ENCODE data around the gene ZNF552.

The ZNF552 gene

GRCh38 chr19:57779220-57779845 lies 35.4 kb downstream of the ZNF552 start:
- no peak for ATAC-seq (replicated peaks)
- no peak overlapping the region for H3K4me3 Mint-ChIP-seq
- no peak overlapping the region for H3K27ac Mint-ChIP-seq
- peaks cover 58% of the 10 kb centered on the region for H3K36me3 Mint-ChIP-seq (ENCODE audit: insufficient read depth)
- no peaks in the 10 kb centered on the region for H3K27me3 Mint-ChIP-seq
- H3K9me3 Mint-ChIP-seq: peaks cover 13 to 17% of the 10 kb centered on the region in 2 donors
- H3K4me1 Mint-ChIP-seq (ENCODE audit: low read depth in 2 of 2): peaks cover 6% of the 10 kb centered on the region in 2 donors
- DNase-seq: no peak

DNA sequence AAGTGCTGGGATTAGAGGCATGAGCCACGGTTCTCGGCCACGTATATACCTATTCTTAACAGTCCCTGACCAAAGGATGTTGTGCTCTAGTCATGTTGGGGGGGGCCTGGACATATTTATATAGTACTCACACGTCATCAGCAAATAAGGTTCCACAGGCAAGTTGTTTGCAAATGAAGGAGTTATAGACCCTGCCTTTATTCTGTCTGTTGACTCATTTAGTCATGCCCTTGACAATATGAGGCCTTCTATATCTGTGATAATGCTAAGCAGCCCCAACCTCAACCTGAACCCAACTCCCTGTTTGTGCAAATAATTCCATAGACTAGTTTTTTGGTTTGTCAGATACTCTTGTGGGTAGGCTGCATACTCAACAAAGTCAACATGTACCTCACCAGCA lies 36.4 kb downstream of the ZNF552 start:
- Mint-ChIP-seq H3K27ac (no peak overlapping the region), H3K4me1 (ENCODE audit: low read depth in 2 of 2) (peaks cover 9 to 11% of the 10 kb centered on the region in 2 donors)
- ATAC-seq (replicated peaks): no peak

DNA sequence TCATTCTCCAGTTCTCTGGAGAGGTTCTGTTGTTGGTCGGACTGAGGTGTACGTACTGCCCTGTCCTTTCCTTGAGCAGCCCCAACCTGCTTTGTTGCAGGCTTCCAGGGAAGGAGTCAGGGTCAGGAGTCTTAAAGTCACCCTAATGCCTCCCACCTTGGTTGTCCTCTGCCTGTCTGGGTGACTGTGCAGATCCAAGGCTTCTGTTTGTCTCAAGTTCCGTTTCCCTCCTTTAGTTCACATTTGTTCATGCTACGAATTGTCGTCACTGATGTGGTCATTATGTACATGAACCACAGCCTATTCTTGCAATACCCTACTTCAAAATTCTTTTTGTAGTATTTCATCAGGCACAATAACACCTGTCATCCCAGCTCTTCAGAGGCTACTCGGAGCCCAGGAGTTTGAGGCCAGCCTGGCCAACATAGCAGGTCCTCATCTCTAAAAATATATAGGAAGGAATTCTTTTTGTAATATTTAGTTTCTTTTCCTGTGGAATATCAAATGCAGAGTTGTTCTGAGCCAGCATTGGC lies 37.9 kb downstream of the ZNF552 start:
- Mint-ChIP-seq H3K4me1 (ENCODE audit: low read depth in 2 of 2) (peaks cover 12% of the 10 kb centered on the region in 2 donors), H3K4me3 (no peak overlapping the region), H3K27me3 (no peaks in the 10 kb centered on the region), H3K9me3 (peaks cover 16 to 29% of the 10 kb centered on the region in 2 donors), H3K27ac (no peak overlapping the region), H3K36me3 (ENCODE audit: insufficient read depth) (peaks cover 66% of the 10 kb centered on the region)
- ATAC-seq (replicated peaks): no peak
- DNase-seq: no peak

More for the DNA sequence above, 36.4 kb downstream of the ZNF552 start:
- Mint-ChIP-seq H3K36me3 (ENCODE audit: insufficient read depth) (peaks cover 65% of the 10 kb centered on the region), H3K9me3 (peaks cover 16 to 23% of the 10 kb centered on the region in 2 donors), H3K27me3 (no peaks in the 10 kb centered on the region), H3K4me3 (no peak overlapping the region)
- DNase-seq: no peak

- Mint-ChIP-seq H3K27ac (peak overlapping the region in 1 of 2 donors; percentile 19), H3K4me3 (peak overlapping the region; percentile 31 to 48), H3K36me3 (ENCODE audit: insufficient read depth) (peaks cover 68% of the 10 kb centered on the region), H3K27me3 (no peaks in the 10 kb centered on the region), H3K9me3 (peaks cover 18 to 22% of the 10 kb centered on the region in 2 donors), H3K4me1 (ENCODE audit: low read depth in 2 of 2) (peaks cover 26 to 27% of the 10 kb centered on the region in 2 donors)
- DNase-seq: no peak
- ATAC-seq (replicated peaks): no peak
Observed at GRCh38 chr19:57773488-57773887, 41.2 kb downstream of the ZNF552 start.

DNA sequence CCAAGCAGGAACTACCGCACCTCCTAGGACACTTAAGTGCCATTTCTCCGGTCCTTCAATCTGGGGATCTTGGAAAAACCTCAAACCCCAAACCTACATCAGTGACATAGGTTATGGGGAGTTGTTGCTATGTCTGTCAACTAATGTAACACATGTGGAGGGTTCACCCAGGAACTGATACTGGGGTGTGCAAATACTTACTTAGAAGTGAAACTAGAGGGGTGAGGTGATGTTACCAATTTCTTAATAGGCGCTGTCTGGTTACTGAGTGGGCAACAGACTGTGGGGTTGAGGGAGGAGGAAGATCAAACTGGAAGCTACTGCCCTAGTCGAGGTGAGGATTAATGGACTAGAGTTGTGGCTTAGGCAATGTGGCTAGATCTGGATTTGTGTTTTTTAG lies 43.3 kb downstream of the ZNF552 start:
- Mint-ChIP-seq H3K27me3 (no peaks in the 10 kb centered on the region), H3K27ac (no peak overlapping the region), H3K36me3 (ENCODE audit: insufficient read depth) (peaks cover 54% of the 10 kb centered on the region), H3K9me3 (peaks cover 14 to 20% of the 10 kb centered on the region in 2 donors), H3K4me1 (ENCODE audit: low read depth in 2 of 2) (peaks cover 22 to 27% of the 10 kb centered on the region in 2 donors), H3K4me3 (peak overlapping the region; percentile 33 to 85)
- DNase-seq (no peak), ATAC-seq (replicated peaks) (no peak)

DNA sequence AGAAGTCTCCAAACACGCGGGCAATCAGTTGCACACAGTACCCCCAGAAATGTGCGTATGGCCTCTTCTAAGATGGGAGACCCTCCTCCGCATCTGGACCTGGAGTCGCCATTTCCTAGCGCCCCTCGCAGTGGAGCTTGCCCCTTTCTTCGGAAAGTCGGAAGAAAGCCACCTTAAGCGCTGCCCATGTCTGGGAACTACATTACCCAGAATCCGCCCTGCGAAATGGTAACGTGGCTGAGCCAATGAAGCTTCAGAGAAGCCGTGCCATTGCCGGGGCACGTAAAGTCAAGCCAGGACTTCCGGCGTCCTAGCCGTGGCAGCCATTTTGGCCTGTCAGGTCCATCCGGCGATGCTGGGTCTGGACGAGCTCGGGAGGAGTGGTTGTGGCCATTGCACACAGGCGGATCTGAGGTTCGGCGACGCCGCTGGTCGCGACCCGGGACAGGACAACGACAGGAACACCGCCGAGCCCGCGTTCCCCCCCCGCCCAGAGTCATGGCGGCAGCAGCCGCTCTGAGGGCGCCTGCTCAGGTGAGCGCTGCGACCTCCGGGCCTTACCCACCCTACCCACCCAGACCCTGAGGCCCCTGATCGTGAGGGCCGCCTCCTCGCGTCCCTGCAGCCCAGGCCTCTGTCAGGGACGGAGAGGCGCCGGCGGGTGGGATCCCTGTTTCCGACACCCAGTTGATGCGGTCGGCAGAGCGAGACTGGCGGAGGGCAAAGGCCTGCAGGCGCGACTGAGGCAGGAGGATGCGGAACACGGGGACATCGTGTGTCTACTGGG lies 45.2 kb downstream of the ZNF552 start, which contains the start of gene ZNF586:
TSS of gene ZNF586 (plus strand) at position 332 of the 787 bp plus-strand sequence. CDS start at position 499, 167 bp downstream.
- Mint-ChIP-seq H3K9me3 (peaks cover 9 to 12% of the 10 kb centered on the region in 2 donors), H3K27me3 (no peaks in the 10 kb centered on the region), H3K36me3 (ENCODE audit: insufficient read depth) (peaks cover 39% of the 10 kb centered on the region), H3K27ac (peak within 1 kb of the TSS; percentile 91), H3K4me1 (ENCODE audit: low read depth in 2 of 2) (peaks cover 20 to 22% of the 10 kb centered on the region in 2 donors), H3K4me3 (peak within 1 kb of the TSS; percentile 85 to 87)
- peak; percentile 80 to 81 (median 80) for DNase-seq
- ATAC-seq (replicated peaks): peak; percentile 99

- Mint-ChIP-seq H3K9me3 (peaks cover 5% of the 10 kb centered on the region in 2 donors), H3K27ac (no peak overlapping the region), H3K4me1 (ENCODE audit: low read depth in 2 of 2) (no peaks in the 10 kb centered on the region), H3K27me3 (no peaks in the 10 kb centered on the region), H3K36me3 (ENCODE audit: insufficient read depth) (peaks cover 8% of the 10 kb centered on the region), H3K4me3 (no peak overlapping the region)
- DNase-seq (no peak), ATAC-seq (replicated peaks) (no peak)
Observed at GRCh38 chr19:57759096-57759495, 55.6 kb downstream of the ZNF552 start.

DNA sequence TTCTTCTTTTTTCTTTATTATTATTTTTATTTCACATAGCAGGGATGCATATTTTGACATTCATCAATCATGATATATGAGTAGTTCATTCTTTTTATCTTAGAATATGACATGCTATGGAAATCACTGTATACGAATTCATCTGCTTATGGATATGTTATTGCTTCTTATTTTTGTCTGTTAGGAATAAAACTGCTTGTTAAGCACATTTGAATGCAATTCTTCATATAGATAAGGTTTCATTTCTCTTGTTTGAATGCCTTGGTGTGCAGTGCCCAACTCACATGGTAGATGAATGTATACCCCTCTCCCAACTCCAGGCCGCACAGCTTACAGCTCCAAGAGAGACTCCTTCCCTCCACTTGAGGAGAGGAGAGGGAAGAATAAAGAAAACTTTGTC lies 56.8 kb downstream of the ZNF552 start:
- H3K4me1 Mint-ChIP-seq (ENCODE audit: low read depth in 2 of 2): no peaks in the 10 kb centered on the region

More for the DNA sequence above, 56.8 kb downstream of the ZNF552 start:
- Mint-ChIP-seq H3K9me3 (peaks cover 5 to 7% of the 10 kb centered on the region in 2 donors), H3K27me3 (no peaks in the 10 kb centered on the region), H3K27ac (no peak overlapping the region), H3K36me3 (ENCODE audit: insufficient read depth) (peaks cover 11% of the 10 kb centered on the region), H3K4me3 (no peak overlapping the region)
- ATAC-seq (replicated peaks): no peak
- no peak for DNase-seq

All from effector memory CD8-positive, alpha-beta T cell (primary cell).